Measurements from ENCODE around the gene TSPAN11. TPM values are rescaled to one million over a fixed set of nuclear protein-coding genes. Genes with fewer than 3 reads are reported as not detected.
A peak's percentile ranks its signal among the peaks of the same experiment; 100 is the strongest.

The TSPAN11 gene
- total and polyA plus RNA-seq, 2 of the 4 experiments (the other 2 are of a cell fraction) = 0.18 to 0.26 TPM

DNA sequence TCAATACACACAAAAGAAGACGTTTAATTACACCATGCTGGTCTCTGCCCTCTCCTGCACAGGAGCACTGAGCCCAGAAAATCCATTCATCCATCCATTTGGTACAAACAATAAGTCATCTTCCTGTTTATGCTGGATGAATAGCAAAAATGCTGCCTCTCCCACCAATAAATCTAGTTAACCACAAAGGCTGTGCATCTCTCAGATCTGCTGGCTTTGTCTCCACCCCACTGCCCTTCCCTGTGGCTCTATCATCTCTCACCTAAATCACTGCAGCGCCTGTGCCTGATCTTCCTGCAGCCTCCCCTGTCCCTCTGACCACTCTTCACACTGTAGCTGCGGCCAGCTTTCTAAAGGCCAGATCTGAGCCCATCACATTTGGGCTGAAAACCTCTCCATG lies 74.2 kb downstream of the TSPAN11 start:
- Histone ChIP-seq H3K9ac (ENCODE audit: low read depth, low read length) (no peak overlapping the region), H3K14ac (replicated peaks; ENCODE audit: low read depth, low read length) (no peak overlapping the region), H3K4me1 (ENCODE audit: control insufficient read depth, insufficient read depth, low read length) (peaks cover 16% of the 10 kb centered on the region), H3K4me2 (ENCODE audit: low read depth, low read length) (no peak overlapping the region), H2BK120ac (ENCODE audit: low read depth, low read length) (peak overlapping the region; percentile 35), H3K4ac (ENCODE audit: low read depth, low read length) (0 out of 2 replicates have a peak overlapping the region, but pooled peaks have one; percentile 14), H3K27me3 (ENCODE audit: control insufficient read depth, insufficient read depth, low read length) (peaks cover 1% of the 10 kb centered on the region; the same call in 1 of the 2 replicates), H2BK15ac (ENCODE audit: low read depth, low read length) (no peak overlapping the region), H4K91ac (ENCODE audit: insufficient read depth, low read depth, low read length) (peak overlapping the region; percentile 38; the same call in 1 of the 2 replicates), H2AK5ac (ENCODE audit: low read depth, low read length) (no peak overlapping the region), H4K8ac (ENCODE audit: low read depth in 2 of 2, low read length in 2 of 2) (no peak overlapping the region), H3K9me1 (ENCODE audit: insufficient read depth, low read length) (peaks cover 26% of the 10 kb centered on the region; the same call in 1 of the 2 replicates), H3K9me3 (ENCODE audit: control insufficient read depth, insufficient read depth, low read length) (no peaks in the 10 kb centered on the region), H3K27ac (ENCODE audit: insufficient read depth, low read length) (no peak overlapping the region), H3K23ac (ENCODE audit: low read depth, low read length) (no peak overlapping the region), H4K5ac (ENCODE audit: low read depth, low read length) (no peak overlapping the region), H4K20me1 (ENCODE audit: insufficient read depth, low read length) (no peaks in the 10 kb centered on the region; the same call in 1 of the 2 replicates), H2BK20ac (ENCODE audit: low read depth, low read length) (peak overlapping the region; percentile 64; the same call in 1 of the 2 replicates), H3K36me3 (ENCODE audit: control insufficient read depth, insufficient read depth, low read length) (no peaks in the 10 kb centered on the region), H2AFZ (replicated peaks; ENCODE audit: low read length, poor library complexity) (no peak overlapping the region), H2AK9ac (replicated peaks; ENCODE audit: low read depth, low read length, poor library complexity) (no peak overlapping the region), H3K79me1 (ENCODE audit: low read depth in 1 of 2, low read length in 2 of 2) (no peaks in the 10 kb centered on the region), H3K4me3 (ENCODE audit: insufficient read depth, low read depth, low read length) (no peak overlapping the region), H3K18ac (ENCODE audit: low read depth, low read length) (no peak overlapping the region), H3K56ac (ENCODE audit: extremely low read depth, insufficient read depth, low read length) (no peak overlapping the region), H2BK5ac (ENCODE audit: low read depth, low read length, poor library complexity, severe bottlenecking) (no peak overlapping the region)
- no TSS peak for BruUV-seq (replicated peaks)
- CTCF ChIA-PET = no interaction called here
- intact Hi-C loops (cut with micrococcal nuclease) = no loop called here
- POLR2A ChIA-PET (ENCODE audit: unreplicated experiment) = no interaction called here
- ATAC-seq (ENCODE audit: low read depth) = peak; percentile 28
- dilution Hi-C loops (cut with HindIII; ENCODE audit: low sequenced_read_pairs, unreplicated experiment) = no loop called here
- in situ Hi-C loops (cut with MboI; ENCODE audit: low sequenced_read_pairs) = no loop called here
- TF ChIP-seq CHD1 (IDR thresholded peaks at IDR 0.05; ENCODE audit: low read depth, low read length) (no peak), BHLHE40 (IDR thresholded peaks at IDR 0.05; ENCODE audit: low read depth, low read length) (no peak)
- DNase-seq = peak; percentile 34
- 62% methylated on average over 2 of the region's 3 CpGs; no CpG with 5 or more reads in 1 of the 2 experiments for WGBS, 2 experiments (ENCODE audit: extremely low coverage in 2 of 2, insufficient read length in 1 of 2)

Data from IMR-90 (cell line).